NCI-H748 treated with DMSO at 0.1 percent for 48 hours (cell line): Measurements from ENCODE around the gene TBL1XR1.
"Not testable (repeated sequence)": the region's sequence is repeated elsewhere in the genome, so short reads cannot be mapped to it uniquely, and the experiment has no call there.

Source experiments
- DNase-seq: peaks from one replicate; lab custom pipeline; 2025; lab: John Stamatoyannopoulos, UW

Gene TBL1XR1

DNA sequence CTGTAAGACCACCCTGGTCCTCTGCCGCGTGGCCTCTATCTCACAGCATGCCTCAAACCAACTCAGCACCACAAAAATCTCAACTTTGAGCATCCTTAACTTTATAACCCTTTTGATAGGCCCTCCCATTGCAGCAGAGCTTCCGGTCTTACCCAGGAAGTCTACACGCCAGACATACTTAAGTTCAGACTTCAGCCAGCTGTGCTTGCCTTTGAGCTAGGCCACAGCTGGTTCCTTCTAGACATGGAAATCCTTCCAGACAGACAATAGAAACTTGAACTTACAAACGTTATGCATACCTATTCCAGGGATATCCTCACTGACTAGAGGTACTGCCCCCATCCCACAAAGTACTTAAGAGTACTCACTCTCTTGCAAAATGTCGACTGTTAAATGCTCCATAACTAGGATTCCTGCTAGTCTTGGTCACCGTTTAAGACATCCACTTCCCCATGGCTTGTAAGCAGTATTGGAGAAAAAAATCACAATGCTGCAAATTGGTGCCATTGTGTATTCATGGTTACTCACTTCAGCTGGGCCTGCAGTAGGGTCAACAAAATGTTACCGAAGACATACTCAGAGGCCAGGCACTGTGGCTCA, 183.5 kb downstream of the TBL1XR1 start:
- no peak for DNase-seq

GRCh38 chr3:177005718-177006405, 191.4 kb downstream of the TBL1XR1 start:
- no peak for DNase-seq

GRCh38 chr3:177000159-177000558, 197.1 kb downstream of the TBL1XR1 start:
- not testable (repeated sequence) for DNase-seq

DNA sequence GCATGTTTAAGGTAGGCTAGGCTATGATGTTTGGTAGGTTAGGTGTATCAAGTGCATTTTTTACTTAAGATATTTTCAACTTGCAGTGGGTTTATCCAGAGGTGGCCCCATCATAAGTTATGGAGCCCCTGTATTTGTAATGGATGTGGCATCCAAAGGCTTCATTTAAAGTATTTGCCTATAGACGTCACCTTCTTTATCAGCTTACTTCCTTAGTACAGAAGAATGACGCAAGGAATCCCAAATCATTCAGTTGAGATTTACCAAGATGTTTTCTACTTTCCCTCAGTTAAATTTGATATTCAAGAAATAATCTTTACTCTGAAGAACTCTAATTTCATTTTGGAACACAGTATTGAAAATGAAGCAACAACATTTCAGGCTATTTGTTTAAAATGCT, 201.3 kb downstream of the TBL1XR1 start:
- no peak for DNase-seq

DNA sequence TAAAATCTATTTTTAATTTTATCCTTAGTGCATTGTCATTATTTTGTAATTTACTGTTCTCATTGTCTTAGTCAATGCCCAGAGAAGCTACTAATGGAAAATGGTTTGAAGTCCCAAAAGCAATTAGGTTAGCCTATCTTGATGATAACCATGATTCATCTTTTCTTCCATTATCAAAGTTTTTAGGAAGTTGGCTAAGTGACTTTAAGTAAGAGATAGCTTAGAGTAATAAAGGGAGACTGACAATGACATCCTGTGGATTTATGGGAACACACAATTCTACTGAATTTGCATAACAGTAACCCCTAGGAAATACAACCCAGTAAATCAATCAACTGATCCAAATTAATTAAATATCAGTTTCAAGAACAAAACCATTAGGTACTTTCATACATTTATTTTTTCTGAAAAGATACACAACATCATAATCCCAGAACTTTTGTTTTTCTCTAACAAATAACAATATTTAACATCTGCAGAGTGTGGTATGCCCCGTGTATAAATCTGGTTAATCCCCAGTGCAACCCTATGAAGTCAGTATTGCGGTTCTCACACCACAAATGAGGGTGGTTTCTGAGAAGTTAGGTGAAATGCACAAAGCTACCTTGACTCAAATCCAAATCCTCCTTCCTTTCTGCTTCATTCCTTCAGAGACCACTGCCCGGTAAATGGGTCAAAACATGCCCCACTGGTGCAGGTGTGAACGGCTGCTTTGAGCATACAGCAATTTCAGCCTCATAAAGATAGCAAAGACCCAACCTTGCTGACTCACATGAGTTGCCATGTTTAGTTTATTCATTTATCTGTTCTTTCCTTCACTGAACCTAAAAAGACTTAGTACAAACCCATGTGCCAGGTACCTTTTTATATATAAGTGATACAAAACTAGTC, 202.1 kb downstream of the TBL1XR1 start:
- no peak for DNase-seq

GRCh38 chr3:176994393-176994792, 202.9 kb downstream of the TBL1XR1 start:
- DNase-seq: no peak

DNA sequence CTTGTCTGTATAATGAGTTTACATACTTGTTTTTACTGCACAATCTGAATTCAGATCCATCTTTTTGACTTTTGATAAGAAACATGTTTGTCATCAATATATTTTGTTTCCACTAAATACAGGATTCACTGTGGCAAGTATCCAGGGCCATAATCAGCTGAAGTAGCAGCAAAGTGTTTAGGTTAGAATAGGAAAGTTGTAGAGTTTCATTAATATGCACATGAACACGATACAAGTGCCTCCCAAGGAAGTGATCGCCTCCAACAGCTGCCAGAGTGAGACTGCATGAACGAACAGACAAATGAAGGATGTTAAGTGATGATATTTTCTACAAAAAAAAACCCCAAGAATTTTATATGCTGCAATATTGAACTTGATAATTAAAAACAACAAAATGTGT, 204.3 kb downstream of the TBL1XR1 start:
- no peak for DNase-seq

DNA sequence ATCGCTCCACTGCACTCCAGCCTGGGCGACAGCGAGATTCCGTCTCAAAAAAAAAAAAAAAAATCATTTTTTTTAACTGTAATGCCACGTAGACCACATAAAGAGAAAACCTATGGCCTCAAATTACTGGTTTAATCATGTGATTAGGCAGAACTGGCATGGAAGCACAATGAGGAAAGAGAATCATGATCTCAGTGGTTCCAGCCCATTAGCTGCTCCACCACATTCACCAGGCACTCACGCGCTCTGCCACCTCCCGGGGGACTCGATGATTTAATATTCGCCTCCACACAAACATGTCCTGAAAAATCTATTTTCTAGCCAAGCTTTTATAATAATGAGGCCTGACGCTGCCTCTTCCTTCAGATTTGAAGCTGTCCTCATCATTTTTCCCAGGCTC, 204.7 kb downstream of the TBL1XR1 start:
- DNase-seq: no peak

DNA sequence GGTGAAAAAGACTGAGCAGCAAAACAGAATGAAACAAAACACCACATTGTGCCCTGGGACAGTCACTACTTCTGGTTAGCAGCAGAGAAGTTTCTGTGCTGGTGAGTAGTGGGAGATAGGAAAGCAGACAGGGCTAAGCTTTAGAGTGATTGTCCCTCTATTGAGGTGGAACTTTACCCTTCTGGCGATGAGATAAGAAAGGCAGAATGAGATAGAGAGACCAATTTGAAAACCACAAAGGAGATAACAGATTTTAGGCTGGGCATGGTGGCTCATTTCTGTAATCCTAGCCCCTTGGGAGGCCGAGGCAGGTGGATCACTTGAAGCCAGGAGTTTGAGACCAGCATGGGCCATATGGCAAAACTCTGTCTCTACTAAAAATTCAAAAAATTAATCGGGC, 208.5 kb downstream of the TBL1XR1 start:
- no peak for DNase-seq

DNA sequence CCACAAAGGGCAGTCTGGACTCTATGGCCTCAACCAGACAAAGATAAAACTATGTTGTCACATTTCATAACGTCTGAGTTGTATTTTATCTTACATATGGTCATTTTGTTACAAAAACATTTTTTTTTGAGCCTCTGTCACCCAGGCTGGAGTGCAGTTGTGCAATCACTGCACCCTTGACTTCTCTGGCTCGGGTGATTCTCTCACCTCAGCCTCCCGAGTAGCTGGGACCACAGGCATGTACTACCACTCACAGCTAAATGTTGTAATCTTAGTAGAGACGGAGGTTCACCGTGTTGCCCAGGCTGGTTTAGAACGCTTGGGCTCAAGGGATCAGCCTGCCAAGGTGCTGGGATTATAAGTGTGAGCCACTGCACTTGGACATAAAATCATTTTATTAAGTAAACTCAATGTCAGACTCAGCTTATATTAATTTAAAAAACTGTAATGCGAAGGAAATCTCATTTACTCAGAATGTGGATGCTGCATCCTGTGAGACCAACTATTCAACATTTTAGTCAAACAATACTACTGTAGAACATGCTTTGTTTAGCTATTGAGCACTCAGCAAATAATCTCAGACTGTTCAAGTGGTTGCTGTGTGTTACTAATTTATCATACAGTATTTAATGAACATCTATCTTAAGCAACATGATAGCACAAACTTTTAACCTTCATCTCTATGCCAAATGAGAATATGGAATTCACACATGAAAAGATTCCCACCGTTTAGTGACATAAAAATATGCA, 209.2 kb downstream of the TBL1XR1 start:
- no peak for DNase-seq

GRCh38 chr3:176978441-176978840, 218.8 kb downstream of the TBL1XR1 start:
- DNase-seq: no peak

DNA sequence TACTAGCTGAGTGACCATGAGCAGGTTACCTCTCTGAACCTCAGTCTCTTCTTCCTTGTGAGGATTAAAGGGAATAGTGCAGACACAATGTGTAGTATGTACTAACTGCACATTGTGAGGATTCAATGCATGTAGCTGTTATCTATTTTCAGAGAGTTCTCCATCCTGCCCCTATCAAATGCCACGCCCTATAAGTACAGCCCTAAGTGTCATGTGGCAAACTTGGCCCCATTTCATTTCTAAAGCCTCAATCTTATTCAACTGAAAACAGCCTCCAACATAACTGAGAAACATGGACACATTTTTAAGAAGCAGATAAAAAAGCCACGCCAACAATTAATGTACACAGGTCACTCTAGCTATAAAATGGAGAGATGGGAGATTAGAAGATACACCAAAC, 220.0 kb downstream of the TBL1XR1 start:
- DNase-seq: no peak

GRCh38 chr3:176976586-176976985, 220.7 kb downstream of the TBL1XR1 start:
- DNase-seq: no peak

DNA sequence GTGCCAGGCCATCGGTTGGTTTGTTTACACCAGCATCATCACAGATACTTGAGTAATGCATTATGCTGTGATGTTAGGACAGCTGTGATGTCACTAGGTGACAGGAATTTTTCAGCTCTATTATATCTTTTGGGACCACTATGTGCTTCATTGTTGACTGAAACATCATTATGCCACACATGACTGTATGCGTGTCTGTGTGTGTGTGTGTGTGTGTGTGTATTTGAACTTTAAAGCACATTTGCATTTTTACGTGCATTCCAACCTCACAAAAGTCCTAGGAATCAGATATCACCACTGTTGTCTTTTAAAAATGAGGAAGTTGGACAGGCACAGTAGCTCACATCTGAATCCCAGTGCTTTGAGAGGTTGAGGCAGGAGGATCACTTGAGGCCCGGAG, 223.0 kb downstream of the TBL1XR1 start:
- peak; percentile 3 for DNase-seq

DNA sequence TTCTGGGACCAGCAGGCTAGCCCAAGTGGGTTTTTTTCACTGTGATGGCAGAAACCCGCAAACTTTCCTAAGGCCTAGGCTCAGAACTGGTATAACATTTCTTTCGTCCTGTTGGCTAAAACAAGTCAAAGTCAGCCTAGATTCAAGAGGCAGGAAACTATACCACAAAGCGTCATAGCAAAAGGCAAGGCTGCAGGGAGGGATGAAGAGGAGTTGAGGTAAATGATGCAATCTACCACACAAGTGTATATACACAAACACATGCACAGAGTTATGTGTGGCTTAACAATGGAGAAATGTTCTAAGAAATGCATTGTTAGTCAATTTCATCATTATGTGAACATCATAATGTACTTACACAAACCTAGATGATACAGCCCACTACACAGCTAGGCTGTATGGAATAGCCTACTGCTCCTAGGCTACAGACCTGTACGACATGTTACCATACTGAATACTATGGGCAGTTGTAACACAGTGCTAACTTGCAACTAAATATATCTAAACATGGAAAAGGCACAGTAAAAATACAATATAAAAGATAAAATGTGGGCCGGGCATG, 225.6 kb downstream of the TBL1XR1 start:
- DNase-seq: no peak

GRCh38 chr3:176970770-176971169, 226.5 kb downstream of the TBL1XR1 start:
- DNase-seq: no peak

GRCh38 chr3:176969506-176969905, 227.8 kb downstream of the TBL1XR1 start:
- no peak for DNase-seq
